ENCODE data around the gene C1QTNF12. TPM values are rescaled to one million over a fixed set of nuclear protein-coding genes. Genes with fewer than 3 reads are reported as not detected.

C1QTNF12 gene
- total RNA-seq, 1 donor from 2014 or later, result 2.5 TPM

DNA sequence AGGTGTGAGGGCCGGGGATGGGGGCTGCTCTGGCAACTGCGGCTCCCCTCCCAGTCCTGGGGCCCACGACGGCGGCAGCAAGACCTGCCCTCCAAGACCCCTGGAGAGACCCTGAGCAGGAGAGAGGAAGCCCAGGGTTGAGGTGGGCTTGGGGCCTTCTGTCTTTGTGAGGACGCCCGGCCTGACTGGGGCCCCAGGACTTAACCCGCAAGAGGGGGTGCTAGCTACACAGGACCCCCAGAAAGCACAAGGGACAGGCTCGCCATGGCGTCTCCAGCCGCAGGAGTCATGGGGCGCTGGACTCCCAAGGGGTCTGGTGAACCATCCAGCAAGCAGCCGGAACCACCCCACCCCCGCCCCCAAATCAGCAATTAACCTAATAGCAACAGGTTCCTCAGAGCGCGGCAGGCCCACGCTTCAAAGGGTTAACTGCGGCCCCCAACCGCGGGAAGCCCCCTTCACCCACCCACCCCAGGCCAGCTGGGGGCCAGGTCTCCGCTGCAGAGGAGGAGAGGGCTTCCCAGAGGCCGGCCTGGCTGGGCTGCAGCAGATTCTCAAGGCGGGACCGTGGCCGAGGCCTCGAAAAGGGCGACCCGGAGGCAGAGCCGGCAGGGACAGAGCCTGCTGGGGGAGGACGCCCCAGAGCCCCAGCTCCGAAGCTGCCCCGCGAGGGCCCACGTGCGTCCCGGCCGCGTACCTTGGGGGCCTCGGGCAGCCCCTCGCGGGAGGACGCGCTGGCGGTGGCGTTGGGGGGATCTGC, 525 bp downstream of the C1QTNF12 start:
- Mint-ChIP-seq H3K4me3 (no peak overlapping the region), H3K9me3 (no peaks in the 10 kb centered on the region), H3K36me3 (no peaks in the 10 kb centered on the region), H3K27me3 (peaks cover 3% of the 10 kb centered on the region), H3K4me1 (ENCODE audit: unreplicated experiment) (no peaks in the 10 kb centered on the region), H3K27ac (no peak overlapping the region)
- no peak for DNase-seq (ENCODE audit: extremely low spot score, unreplicated experiment)
- TF ChIP-seq, protein P1, sequence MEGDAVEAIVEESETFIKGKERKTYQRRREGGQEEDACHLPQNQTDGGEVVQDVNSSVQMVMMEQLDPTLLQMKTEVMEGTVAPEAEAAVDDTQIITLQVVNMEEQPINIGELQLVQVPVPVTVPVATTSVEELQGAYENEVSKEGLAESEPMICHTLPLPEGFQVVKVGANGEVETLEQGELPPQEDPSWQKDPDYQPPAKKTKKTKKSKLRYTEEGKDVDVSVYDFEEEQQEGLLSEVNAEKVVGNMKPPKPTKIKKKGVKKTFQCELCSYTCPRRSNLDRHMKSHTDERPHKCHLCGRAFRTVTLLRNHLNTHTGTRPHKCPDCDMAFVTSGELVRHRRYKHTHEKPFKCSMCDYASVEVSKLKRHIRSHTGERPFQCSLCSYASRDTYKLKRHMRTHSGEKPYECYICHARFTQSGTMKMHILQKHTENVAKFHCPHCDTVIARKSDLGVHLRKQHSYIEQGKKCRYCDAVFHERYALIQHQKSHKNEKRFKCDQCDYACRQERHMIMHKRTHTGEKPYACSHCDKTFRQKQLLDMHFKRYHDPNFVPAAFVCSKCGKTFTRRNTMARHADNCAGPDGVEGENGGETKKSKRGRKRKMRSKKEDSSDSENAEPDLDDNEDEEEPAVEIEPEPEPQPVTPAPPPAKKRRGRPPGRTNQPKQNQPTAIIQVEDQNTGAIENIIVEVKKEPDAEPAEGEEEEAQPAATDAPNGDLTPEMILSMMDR (conservative IDR thresholded peaks at IDR 0.05), result no peak

DNA sequence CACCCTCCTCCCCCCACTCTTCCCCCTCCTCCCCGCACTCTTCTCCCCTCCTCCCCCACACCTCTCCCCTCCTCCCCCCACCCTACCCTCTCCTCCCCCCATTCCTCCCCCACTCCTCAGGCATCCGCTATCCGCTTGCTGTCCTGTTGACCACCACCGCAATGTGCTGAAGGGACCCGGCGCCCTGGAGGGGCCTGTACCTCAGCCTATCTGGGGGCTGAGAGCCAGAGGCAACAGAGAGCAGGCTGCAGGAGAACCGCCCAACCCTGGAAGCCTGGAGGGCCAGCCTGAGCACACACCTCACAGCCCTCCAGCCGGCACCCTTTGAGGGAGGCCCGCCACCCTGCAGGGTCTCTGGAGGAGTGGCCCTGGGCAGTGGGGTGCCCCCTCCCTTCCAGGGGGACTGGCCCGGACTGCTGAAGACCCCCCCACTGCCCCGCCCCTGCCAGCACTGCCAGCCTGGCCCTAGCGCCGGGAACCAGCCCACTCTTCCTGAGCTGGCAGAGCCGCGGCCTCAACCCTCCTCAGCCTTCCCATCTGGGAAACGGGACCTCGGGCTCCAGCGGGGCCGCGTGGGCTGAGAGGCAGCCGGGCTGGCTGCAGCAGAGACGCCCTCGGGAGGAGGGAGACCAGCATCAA, 1.2 kb downstream of the C1QTNF12 start:
- TF ChIP-seq, protein P1 (conservative IDR thresholded peaks at IDR 0.05), result no peak
- Mint-ChIP-seq H3K9me3 (no peaks in the 10 kb centered on the region), H3K27me3 (peaks cover 3% of the 10 kb centered on the region), H3K27ac (no peak overlapping the region), H3K36me3 (no peaks in the 10 kb centered on the region), H3K4me3 (no peak overlapping the region), H3K4me1 (ENCODE audit: unreplicated experiment) (no peaks in the 10 kb centered on the region)
- DNase-seq (ENCODE audit: extremely low spot score, unreplicated experiment), result no peak

DNA sequence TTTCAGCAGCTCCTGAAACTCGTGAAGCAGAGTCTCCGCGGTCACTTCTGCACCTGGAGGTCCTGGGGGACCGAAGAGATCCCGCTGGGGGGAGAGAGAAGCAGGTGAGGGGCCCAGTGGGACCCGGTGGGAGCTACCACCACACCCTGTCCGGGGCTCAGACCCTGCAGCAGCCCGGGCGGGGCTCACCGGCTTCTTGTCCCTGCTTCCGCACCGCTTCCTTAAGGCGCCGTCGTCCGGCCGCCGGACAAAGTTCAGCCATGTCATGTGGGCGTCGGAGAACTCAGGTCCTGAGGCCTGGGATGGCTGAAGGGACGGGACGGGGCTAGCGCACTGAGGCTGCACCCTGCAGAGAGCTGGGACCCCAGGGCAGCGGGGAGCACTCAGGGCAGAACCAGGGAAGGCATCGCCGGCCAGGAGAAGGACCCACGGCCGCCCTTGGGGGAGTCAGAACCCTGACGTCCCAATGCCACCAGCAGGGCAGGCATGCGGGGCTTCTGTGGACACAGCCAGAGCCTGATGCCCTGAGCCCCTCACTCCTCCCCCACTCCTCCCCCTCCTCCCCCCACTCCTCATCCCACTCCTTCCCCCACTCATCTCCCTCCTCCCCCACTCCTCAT, 2.2 kb downstream of the C1QTNF12 start:
- H3K9me3 Mint-ChIP-seq, result no peaks in the 10 kb centered on the region
- TF ChIP-seq, protein P1 (conservative IDR thresholded peaks at IDR 0.05), result no peak
- peaks cover 3% of the 10 kb centered on the region for H3K27me3 Mint-ChIP-seq
- no peak for DNase-seq (ENCODE audit: extremely low spot score, unreplicated experiment)
- no peak overlapping the region for H3K4me3 Mint-ChIP-seq
- no peaks in the 10 kb centered on the region for H3K36me3 Mint-ChIP-seq
- no peaks in the 10 kb centered on the region for H3K4me1 Mint-ChIP-seq (ENCODE audit: unreplicated experiment)
- no peak overlapping the region for H3K27ac Mint-ChIP-seq

DNA sequence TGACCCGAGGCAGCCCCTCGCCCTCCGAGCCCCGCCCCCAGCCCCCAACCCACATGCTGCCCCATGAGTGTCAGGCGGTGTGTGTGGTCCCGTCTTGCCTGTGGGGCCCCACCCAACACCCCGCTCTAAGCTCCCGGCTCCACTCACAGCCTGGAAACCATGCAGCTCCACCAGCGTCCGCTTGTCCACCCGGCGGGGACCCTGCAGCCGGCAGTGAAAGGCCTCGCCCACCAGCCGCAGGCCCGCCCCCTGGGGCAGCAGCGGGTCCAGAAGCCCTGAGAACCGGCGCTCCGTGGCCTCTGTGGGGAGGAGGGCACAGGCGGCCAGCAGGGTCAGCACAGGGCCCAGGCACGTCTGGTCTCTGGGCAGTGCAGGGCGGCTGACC, 2.7 kb downstream of the C1QTNF12 start:
- DNase-seq (ENCODE audit: extremely low spot score, unreplicated experiment), result no peak
- no peaks in the 10 kb centered on the region for H3K4me1 Mint-ChIP-seq (ENCODE audit: unreplicated experiment)
- peaks cover 3% of the 10 kb centered on the region for H3K27me3 Mint-ChIP-seq
- H3K36me3 Mint-ChIP-seq, result no peaks in the 10 kb centered on the region
- no peak overlapping the region for H3K27ac Mint-ChIP-seq
- no peak overlapping the region for H3K4me3 Mint-ChIP-seq
- TF ChIP-seq, protein P1 (conservative IDR thresholded peaks at IDR 0.05), result no peak
- no peaks in the 10 kb centered on the region for H3K9me3 Mint-ChIP-seq

DNA sequence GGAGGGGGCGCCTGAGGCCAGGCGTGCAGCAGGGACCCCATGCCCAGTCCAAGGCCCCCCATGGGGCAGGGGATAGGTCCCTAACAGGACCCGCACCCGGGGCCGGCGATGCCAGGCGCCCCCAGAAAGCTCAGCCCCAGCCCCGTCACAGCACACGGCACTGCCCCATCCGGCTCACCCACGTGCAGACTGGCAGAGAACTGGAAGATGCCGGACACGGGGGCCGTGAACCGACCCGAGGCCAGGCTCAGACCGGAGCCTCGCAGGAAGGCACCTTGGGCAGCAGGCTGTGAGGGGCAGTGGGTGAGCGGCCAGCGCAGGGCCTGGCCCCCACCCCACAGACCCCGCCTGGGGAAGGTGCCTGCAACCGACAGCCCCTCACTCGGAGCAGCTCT, 3.3 kb downstream of the C1QTNF12 start:
- Mint-ChIP-seq H3K4me1 (ENCODE audit: unreplicated experiment) (no peaks in the 10 kb centered on the region), H3K36me3 (no peaks in the 10 kb centered on the region), H3K4me3 (no peak overlapping the region)

More for the DNA sequence above, 3.3 kb downstream of the C1QTNF12 start:
- Mint-ChIP-seq H3K9me3 (no peaks in the 10 kb centered on the region), H3K27me3 (peaks cover 3% of the 10 kb centered on the region), H3K27ac (no peak overlapping the region)
- TF ChIP-seq, protein P1 (conservative IDR thresholded peaks at IDR 0.05), result no peak
- DNase-seq (ENCODE audit: extremely low spot score, unreplicated experiment), result no peak
